Measurements from ENCODE around the gene SETD3. TPM values are rescaled to one million over a fixed set of nuclear protein-coding genes. Genes with fewer than 3 reads are reported as not detected.

The SETD3 gene
- total and polyA plus RNA-seq, 4 donors = 36.4 to 60.9 (median 49.7) TPM

DNA sequence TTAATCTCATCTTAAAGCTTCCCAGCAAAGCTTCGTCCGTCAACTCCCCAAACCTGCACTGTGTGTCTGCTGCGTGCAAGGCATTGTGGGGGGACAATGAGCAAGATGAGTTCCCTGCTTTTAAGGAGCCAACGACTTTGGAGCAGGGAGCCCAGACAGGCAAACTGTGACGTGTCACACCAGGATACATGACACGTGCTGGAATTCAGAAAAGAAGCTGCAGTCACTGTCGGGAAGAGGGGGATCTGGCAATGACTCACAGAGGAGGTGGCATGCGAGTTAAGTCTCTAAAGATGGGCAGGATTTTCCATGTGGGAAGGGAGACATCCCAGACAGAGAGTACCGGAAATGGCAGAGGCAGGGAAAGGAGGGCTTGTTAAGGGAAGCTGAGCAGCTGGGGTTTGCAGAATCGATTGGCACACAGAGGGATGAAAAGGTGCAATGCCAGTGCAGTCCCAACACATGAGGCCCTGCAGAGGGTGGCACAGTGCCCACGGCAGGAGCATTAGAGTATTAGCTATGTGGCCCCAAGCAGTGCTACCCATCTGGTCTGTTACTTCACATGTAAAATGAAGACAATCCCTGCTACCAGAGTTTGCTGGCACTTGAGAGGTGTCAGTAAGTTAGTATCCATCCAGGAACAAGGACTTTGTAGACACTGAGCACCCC lies 52.9 kb downstream of the SETD3 start:
- Histone ChIP-seq H3K4me3 (no peak overlapping the region), H3K27ac (ENCODE audit: low read depth in 1 of 2, low read length in 1 of 2) (no peak overlapping the region), H3K4me1 (ENCODE audit: control insufficient read depth in 5 of 5, insufficient read depth in 5 of 5, low read length in 5 of 5) (peaks cover 0 to 15% (median 0%) of the 10 kb centered on the region in 5 donors), H3K36me3 (ENCODE audit: control insufficient read depth in 4 of 4, insufficient read depth in 4 of 4, low read length in 4 of 4) (peaks cover 6 to 21% (median 20%) of the 10 kb centered on the region in 4 donors), H3K9me3 (ENCODE audit: control insufficient read depth in 4 of 4, insufficient read depth in 3 of 4, low read length in 3 of 4) (peaks cover 0 to 4% (median 0%) of the 10 kb centered on the region in 4 donors), H3K9ac (ENCODE audit: insufficient read depth in 1 of 2, low read length in 2 of 2) (no peak overlapping the region), H3K27me3 (ENCODE audit: control insufficient read depth in 3 of 3, insufficient read depth in 3 of 3, low read length in 2 of 3) (no peaks in the 10 kb centered on the region)
- TF ChIP-seq CTCF (IDR thresholded peaks at IDR 0.05; ENCODE audit: control extremely low read depth, extremely low read depth) = no peak
- 86 to 87% methylated on average over 11 of the region's 11 CpGs for WGBS, 2 donors
- DNase-seq = no peak
- no peak for ATAC-seq (ENCODE audit: insufficient read depth, low FRiP score)

DNA sequence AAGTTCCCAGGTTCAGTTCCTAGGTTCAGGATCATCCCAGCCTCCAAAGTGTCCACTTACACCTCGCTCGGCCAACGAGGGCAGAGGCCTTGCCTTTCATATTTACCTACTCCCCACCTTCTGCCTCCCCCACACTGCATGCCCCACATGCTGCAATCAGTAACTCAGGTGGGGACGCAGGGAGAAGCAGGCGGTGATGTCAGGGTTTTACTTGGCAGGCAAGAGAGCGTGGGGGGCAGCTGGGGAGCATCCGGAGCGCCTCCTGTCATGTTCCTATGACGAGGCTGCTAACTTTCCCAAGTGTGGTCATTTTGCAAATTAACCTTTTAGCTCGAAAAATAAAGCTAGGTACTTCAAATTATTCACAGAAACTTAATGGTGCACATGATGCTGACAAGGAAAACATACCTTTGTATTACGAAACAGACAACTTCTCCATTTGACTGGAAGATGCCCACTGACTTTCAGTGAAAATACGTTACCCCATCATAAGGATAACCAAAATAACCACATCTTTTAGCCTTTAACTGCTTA lies 53.8 kb downstream of the SETD3 start:
- H3K36me3 ChIP-seq (ENCODE audit: control insufficient read depth in 4 of 4, insufficient read depth in 4 of 4, low read length in 4 of 4) = peaks cover 6 to 19% (median 16%) of the 10 kb centered on the region in 4 donors
- ATAC-seq (ENCODE audit: insufficient read depth, low FRiP score) = no peak
- H3K9me3 ChIP-seq (ENCODE audit: control insufficient read depth in 4 of 4, insufficient read depth in 3 of 4, low read length in 3 of 4) = peaks cover 0 to 4% (median 0%) of the 10 kb centered on the region in 4 donors
- H3K27me3 ChIP-seq (ENCODE audit: control insufficient read depth in 3 of 3, insufficient read depth in 3 of 3, low read length in 2 of 3) = no peaks in the 10 kb centered on the region
- WGBS, 2 donors = 86 to 89% methylated on average over 12 of the region's 12 CpGs
- TF ChIP-seq CTCF (IDR thresholded peaks at IDR 0.05; ENCODE audit: control extremely low read depth, extremely low read depth) = no peak
- peaks cover 0 to 15% (median 0%) of the 10 kb centered on the region in 5 donors for H3K4me1 ChIP-seq (ENCODE audit: control insufficient read depth in 5 of 5, insufficient read depth in 5 of 5, low read length in 5 of 5)
- DNase-seq = no peak
- no peak overlapping the region for H3K4me3 ChIP-seq
- no peak overlapping the region for H3K27ac ChIP-seq (ENCODE audit: low read depth in 1 of 2, low read length in 1 of 2)
- no peak overlapping the region for H3K9ac ChIP-seq (ENCODE audit: insufficient read depth in 1 of 2, low read length in 2 of 2)

- peaks cover 0 to 4% (median 0%) of the 10 kb centered on the region in 4 donors for H3K9me3 ChIP-seq (ENCODE audit: control insufficient read depth in 4 of 4, insufficient read depth in 3 of 4, low read length in 3 of 4)
- ATAC-seq (ENCODE audit: insufficient read depth, low FRiP score) (no peak), DNase-seq (no peak)
- no peak overlapping the region for H3K9ac ChIP-seq (ENCODE audit: insufficient read depth in 1 of 2, low read length in 2 of 2)
- H3K4me3 ChIP-seq = no peak overlapping the region
- H3K27me3 ChIP-seq (ENCODE audit: control insufficient read depth in 3 of 3, insufficient read depth in 3 of 3, low read length in 2 of 3) = no peaks in the 10 kb centered on the region
- H3K27ac ChIP-seq (ENCODE audit: low read depth in 1 of 2, low read length in 1 of 2) = peak overlapping the region in 1 of 2 donors; percentile 10
- H3K4me1 ChIP-seq (ENCODE audit: control insufficient read depth in 5 of 5, insufficient read depth in 5 of 5, low read length in 5 of 5) = peaks cover 0 to 15% (median 0%) of the 10 kb centered on the region in 5 donors
- 58 to 81% methylated on average over 3 of the region's 3 CpGs for WGBS, 2 donors
- TF ChIP-seq CTCF (IDR thresholded peaks at IDR 0.05; ENCODE audit: control extremely low read depth, extremely low read depth) = no peak
- peaks cover 6 to 19% (median 15%) of the 10 kb centered on the region in 4 donors for H3K36me3 ChIP-seq (ENCODE audit: control insufficient read depth in 4 of 4, insufficient read depth in 4 of 4, low read length in 4 of 4)
Observed at GRCh38 chr14:99426265-99426664, 54.4 kb downstream of the SETD3 start.

Data from lung (tissue), 12 donors.